ENCODE measurements around the gene WWOX.

Gene WWOX

GRCh38 chr16:78196502-78196901 is 97.0 kb downstream of the WWOX start:
- Histone ChIP-seq H2AFZ (ENCODE audit: low read depth, low read length) (no peak overlapping the region), H3K9ac (ENCODE audit: low read depth, low read length) (no peak overlapping the region), H3K79me2 (ENCODE audit: insufficient read depth, low read length) (no peaks in the 10 kb centered on the region), H3K4me2 (ENCODE audit: insufficient read depth, low read length) (no peak overlapping the region), H3K4me1 (ENCODE audit: insufficient read depth, low read length) (no peaks in the 10 kb centered on the region), H4K20me1 (ENCODE audit: insufficient read depth, low read length) (0 out of 2 replicates have a peak, but pooled peaks cover 3% of the 10 kb centered on the region), H3K27me3 (ENCODE audit: insufficient read depth, low read length, poor library complexity) (no peaks in the 10 kb centered on the region), H3K9me3 (ENCODE audit: insufficient read depth, low read length, severe bottlenecking) (no peaks in the 10 kb centered on the region), H3K4me3 (ENCODE audit: low read depth in 1 of 2, low read length in 2 of 2) (no peak overlapping the region), H3K36me3 (ENCODE audit: insufficient read depth, low read length) (no peaks in the 10 kb centered on the region), H3K27ac (ENCODE audit: low read length) (no peak overlapping the region)
- no peak for DNase-seq
- TF ChIP-seq CTCF (IDR thresholded peaks at IDR 0.05; ENCODE audit: borderline replicate concordance, extremely low read depth, low read length, poor library complexity, severe bottlenecking) = no peak
- no peak for TF ChIP-seq EZH2 (IDR thresholded peaks at IDR 0.05; ENCODE audit: borderline replicate concordance, low read depth, low read length, severe bottlenecking)
- no peak for ATAC-seq (ENCODE audit: insufficient read depth, low read depth)

GRCh38 chr16:78198288-78198687 is 98.8 kb downstream of the WWOX start:
- Histone ChIP-seq H3K27ac (ENCODE audit: low read length) (no peak overlapping the region), H3K27me3 (ENCODE audit: insufficient read depth, low read length, poor library complexity) (no peaks in the 10 kb centered on the region), H3K36me3 (ENCODE audit: insufficient read depth, low read length) (no peaks in the 10 kb centered on the region), H3K4me3 (ENCODE audit: low read depth in 1 of 2, low read length in 2 of 2) (no peak overlapping the region), H3K79me2 (ENCODE audit: insufficient read depth, low read length) (no peaks in the 10 kb centered on the region), H3K4me1 (ENCODE audit: insufficient read depth, low read length) (no peaks in the 10 kb centered on the region), H2AFZ (ENCODE audit: low read depth, low read length) (no peak overlapping the region), H3K9me3 (ENCODE audit: insufficient read depth, low read length, severe bottlenecking) (no peaks in the 10 kb centered on the region), H4K20me1 (ENCODE audit: insufficient read depth, low read length) (0 out of 2 replicates have a peak, but pooled peaks cover 3% of the 10 kb centered on the region), H3K4me2 (ENCODE audit: insufficient read depth, low read length) (no peak overlapping the region), H3K9ac (ENCODE audit: low read depth, low read length) (no peak overlapping the region)
- ATAC-seq (ENCODE audit: insufficient read depth, low read depth) = no peak
- TF ChIP-seq CTCF (IDR thresholded peaks at IDR 0.05; ENCODE audit: borderline replicate concordance, extremely low read depth, low read length, poor library complexity, severe bottlenecking) (no peak), EZH2 (IDR thresholded peaks at IDR 0.05; ENCODE audit: borderline replicate concordance, low read depth, low read length, severe bottlenecking) (no peak)
- DNase-seq = no peak

- TF ChIP-seq EZH2 (IDR thresholded peaks at IDR 0.05; ENCODE audit: borderline replicate concordance, low read depth, low read length, severe bottlenecking) = no peak
- TF ChIP-seq CTCF (IDR thresholded peaks at IDR 0.05; ENCODE audit: borderline replicate concordance, extremely low read depth, low read length, poor library complexity, severe bottlenecking) = no peak
- Histone ChIP-seq H3K27me3 (ENCODE audit: insufficient read depth, low read length, poor library complexity) (no peaks in the 10 kb centered on the region), H3K9me3 (ENCODE audit: insufficient read depth, low read length, severe bottlenecking) (no peaks in the 10 kb centered on the region), H3K4me2 (ENCODE audit: insufficient read depth, low read length) (no peak overlapping the region), H4K20me1 (ENCODE audit: insufficient read depth, low read length) (0 out of 2 replicates have a peak, but pooled peaks cover 3% of the 10 kb centered on the region), H3K79me2 (ENCODE audit: insufficient read depth, low read length) (no peaks in the 10 kb centered on the region), H3K27ac (ENCODE audit: low read length) (no peak overlapping the region), H3K4me1 (ENCODE audit: insufficient read depth, low read length) (no peaks in the 10 kb centered on the region), H2AFZ (ENCODE audit: low read depth, low read length) (no peak overlapping the region), H3K36me3 (ENCODE audit: insufficient read depth, low read length) (no peaks in the 10 kb centered on the region), H3K9ac (ENCODE audit: low read depth, low read length) (no peak overlapping the region), H3K4me3 (ENCODE audit: low read depth in 1 of 2, low read length in 2 of 2) (no peak overlapping the region)
- DNase-seq = no peak
- ATAC-seq (ENCODE audit: insufficient read depth, low read depth) = no peak
These were observed 100.0 kb downstream of the WWOX start for GRCh38 chr16:78199325-78200022.
